ENCODE measurements around the gene TMEM51. TPM values are rescaled to one million over a fixed set of nuclear protein-coding genes. Genes with fewer than 3 reads are reported as not detected.

Gene TMEM51
- total RNA-seq, 2 donors from 2014 or later = 12.1 TPM

- Histone ChIP-seq H3K9ac (ENCODE audit: extremely low read depth, low read length, poor library complexity, severe bottlenecking) (no peak overlapping the region), H3K27me3 (ENCODE audit: control insufficient read depth, insufficient read depth, low read length, poor library complexity, severe bottlenecking) (no peaks in the 10 kb centered on the region), H3K9me3 (ENCODE audit: control insufficient read depth, low read length) (no peaks in the 10 kb centered on the region), H3K4me1 (ENCODE audit: control insufficient read depth, insufficient read depth, low read length) (no peaks in the 10 kb centered on the region), H3K36me3 (ENCODE audit: control insufficient read depth, insufficient read depth, low read length) (no peaks in the 10 kb centered on the region), H3K4me3 (ENCODE audit: low read length) (no peak overlapping the region), H3K27ac (ENCODE audit: low read depth, low read length) (no peak overlapping the region)
- TF ChIP-seq CTCF (conservative IDR thresholded peaks at IDR 0.05) = no peak
- peaks cover 20% of the 10 kb centered on the region for H3K4me1 Mint-ChIP-seq
- H3K9me3 Mint-ChIP-seq = no peaks in the 10 kb centered on the region
- WGBS, 2 experiments (ENCODE audit: insufficient coverage in 1 of 2, insufficient read length in 1 of 2) = 90 to 94% methylated on average over 8 to 9 of the region's 9 CpGs
- no peaks in the 10 kb centered on the region for H3K36me3 Mint-ChIP-seq (ENCODE audit: low read depth)
- no peak overlapping the region for H3K4me3 Mint-ChIP-seq
- DNase-seq = no peak
- no peak overlapping the region for H3K27ac Mint-ChIP-seq
- peaks cover 2% of the 10 kb centered on the region for H3K27me3 Mint-ChIP-seq (ENCODE audit: insufficient read depth)
Observed at GRCh38 chr1:15110128-15110866, 43.2 kb upstream of the TMEM51 start.

GRCh38 chr1:15110867-15111230 lies 42.7 kb upstream of the TMEM51 start:
- Histone ChIP-seq H3K27me3 (ENCODE audit: control insufficient read depth, insufficient read depth, low read length, poor library complexity, severe bottlenecking) (no peaks in the 10 kb centered on the region), H3K36me3 (ENCODE audit: control insufficient read depth, insufficient read depth, low read length) (no peaks in the 10 kb centered on the region), H3K4me1 (ENCODE audit: control insufficient read depth, insufficient read depth, low read length) (no peaks in the 10 kb centered on the region), H3K9ac (ENCODE audit: extremely low read depth, low read length, poor library complexity, severe bottlenecking) (no peak overlapping the region), H3K27ac (ENCODE audit: low read depth, low read length) (no peak overlapping the region), H3K9me3 (ENCODE audit: control insufficient read depth, low read length) (no peaks in the 10 kb centered on the region), H3K4me3 (ENCODE audit: low read length) (no peak overlapping the region)
- Mint-ChIP-seq H3K9me3 (no peaks in the 10 kb centered on the region), H3K27ac (no peak overlapping the region), H3K4me1 (peaks cover 20% of the 10 kb centered on the region), H3K4me3 (no peak overlapping the region), H3K27me3 (ENCODE audit: insufficient read depth) (peaks cover 2% of the 10 kb centered on the region), H3K36me3 (ENCODE audit: low read depth) (no peaks in the 10 kb centered on the region)
- TF ChIP-seq CTCF (conservative IDR thresholded peaks at IDR 0.05) = peak; percentile 75
- WGBS, 2 experiments (ENCODE audit: insufficient coverage in 1 of 2, insufficient read length in 1 of 2) = 68 to 71% methylated on average over 1 to 2 of the region's 2 CpGs
- peak; percentile 83 for DNase-seq

GRCh38 chr1:15113146-15113545 lies 40.4 kb upstream of the TMEM51 start:
- no peaks in the 10 kb centered on the region for H3K27me3 ChIP-seq (ENCODE audit: control insufficient read depth, insufficient read depth, low read length, poor library complexity, severe bottlenecking)
- Mint-ChIP-seq H3K27me3 (ENCODE audit: insufficient read depth) (no peaks in the 10 kb centered on the region), H3K27ac (no peak overlapping the region), H3K9me3 (no peaks in the 10 kb centered on the region), H3K4me3 (no peak overlapping the region), H3K4me1 (peaks cover 15% of the 10 kb centered on the region), H3K36me3 (ENCODE audit: low read depth) (no peaks in the 10 kb centered on the region)
- no peak for TF ChIP-seq CTCF (conservative IDR thresholded peaks at IDR 0.05)
- H3K4me3 ChIP-seq (ENCODE audit: low read length) = no peak overlapping the region
- H3K36me3 ChIP-seq (ENCODE audit: control insufficient read depth, insufficient read depth, low read length) = no peaks in the 10 kb centered on the region
- WGBS, 2 experiments (ENCODE audit: insufficient coverage in 1 of 2, insufficient read length in 1 of 2) = 93 to 100% methylated on average over 2 to 5 of the region's 5 CpGs
- no peak for DNase-seq
- H3K27ac ChIP-seq (ENCODE audit: low read depth, low read length) = no peak overlapping the region
- H3K9me3 ChIP-seq (ENCODE audit: control insufficient read depth, low read length) = no peaks in the 10 kb centered on the region
- no peak overlapping the region for H3K9ac ChIP-seq (ENCODE audit: extremely low read depth, low read length, poor library complexity, severe bottlenecking)
- no peaks in the 10 kb centered on the region for H3K4me1 ChIP-seq (ENCODE audit: control insufficient read depth, insufficient read depth, low read length)
